Esophagus squamous epithelium (tissue), 4 donors: ENCODE results near the gene ADIG.

Experiments used
- CTCF ChIP-seq, 6 experiments: fragments of 450-650 bp in 4 of 6; fragments of 200-600 bp in 2 of 6; sonication (generic) in 2 of 6; IDR thresholded peaks; one replicate each; pipeline ENCODE4 v1.5.1; 2016 to 2019; ENCODE audit warnings: antibody characterized with exemption in 6 of 6, mild to moderate bottlenecking in 4 of 6, moderate library complexity in 4 of 6
- POLR2A ChIP-seq, 4 donors: fragments of 450-650 bp; IDR thresholded peaks; one replicate each; pipeline ENCODE4 v1.6.1; 2017; ENCODE audit warnings: antibody characterized with exemption in 4 of 4, mild to moderate bottlenecking in 4 of 4, moderate library complexity in 3 of 4

- TF ChIP-seq POLR2A (IDR thresholded peaks at IDR 0.05) = no peak
- TF ChIP-seq CTCF (IDR thresholded peaks at IDR 0.05) = no peak
Measured at GRCh38 chr20:38608188-38608587, 27.2 kb downstream of the ADIG start.
